B cell (primary cell): ENCODE results near the gene AK1. TPM values are rescaled to one million over a fixed set of nuclear protein-coding genes. Genes with fewer than 3 reads are reported as not detected.

Source experiments
- ATAC-seq: fragments of 200-7000 bp; cut with Tn5 transposase; one replicate; pipeline ENCODE4 v1.10.0; 2021; ENCODE audit warnings: low read depth, mild to moderate bottlenecking, moderate number of reproducible peaks, moderate library complexity
- CTCF ChIA-PET: fragments of 350-600 bp; sonication (Branson Sonifier 250); formaldehyde crosslinking; loops from one replicate; lab custom pipeline; 2021; ENCODE audit warnings: antibody characterized with exemption, inconsistent platforms; lab: Charles Lee
- POLR2A ChIA-PET: fragments of 350-600 bp; sonication (Branson Sonifier 250); formaldehyde crosslinking; loops from one replicate; lab custom pipeline; 2021; ENCODE audit warnings: antibody characterized with exemption; lab: Charles Lee
- DNase-seq: peaks from one replicate; pipeline ENCODE4 v3.0.0; 2013
- H2AFZ ChIP-seq: 2 replicates; pipeline ENCODE4 v1.6.1; 2012; ENCODE audit warnings: mild to moderate bottlenecking, low read depth, low read length; ENCODE audit not compliant: insufficient read depth, poor library complexity, severe bottlenecking
- H3K27ac ChIP-seq, 2 donors: 1 replicate in 1 of 2; 2 replicates in 1 of 2; pipeline ENCODE4 v1.5.1; 2012 to 2013; ENCODE audit warnings: low read length in 2 of 2, mild to moderate bottlenecking in 2 of 2, moderate library complexity in 1 of 2
- H3K27me3 ChIP-seq, 4 experiments: fragments of 200-600 bp in 1 of 4; sonication (generic) in 1 of 4; replicated peaks in 1 of 4; 1 replicate in 2 of 4; 2 replicates in 2 of 4; pipeline versions ENCODE4 v1.6.1 to v1.7.0; 2013 to 2016; ENCODE audit warnings: low read length in 3 of 4, mild to moderate bottlenecking in 2 of 4, mixed read lengths in 1 of 4, moderate library complexity in 1 of 4; ENCODE audit not compliant: insufficient read depth in 4 of 4, control insufficient read depth in 3 of 4; ENCODE audit errors: control extremely low read depth in 1 of 4
- H3K36me3 ChIP-seq, 2 experiments: replicated peaks in 1 of 2; 1 replicate in 1 of 2; 2 replicates in 1 of 2; pipeline versions ENCODE4 v1.6.1 to v1.7.1; 2013; ENCODE audit warnings: low read length in 1 of 2; ENCODE audit not compliant: insufficient read depth in 2 of 2, control insufficient read depth in 1 of 2; ENCODE audit errors: control extremely low read depth in 1 of 2, extremely low read depth in 1 of 2
- H3K4me1 ChIP-seq, 2 donors: fragments of 200-600 bp in 1 of 2; sonication (generic) in 1 of 2; 1 replicate in 1 of 2; 2 replicates in 1 of 2; pipeline versions ENCODE4 v1.5.1 to v1.6.1; 2013 to 2017; ENCODE audit warnings: low read length in 2 of 2; ENCODE audit not compliant: control insufficient read depth in 2 of 2, insufficient read depth in 2 of 2
- H3K4me2 ChIP-seq: replicated peaks from 2 replicates; pipeline ENCODE3; 2012; ENCODE audit warnings: mild to moderate bottlenecking, low read depth, low read length; ENCODE audit not compliant: poor library complexity, severe bottlenecking
- H3K4me3 ChIP-seq, 5 experiments: fragments of 200-600 bp in 1 of 5; sonication (generic) in 1 of 5; 1 replicate in 3 of 5; 2 replicates in 2 of 5; pipeline versions ENCODE4 v1.5.1 to v1.7.0; 2011 to 2016; ENCODE audit warnings: low read length in 4 of 5, mild to moderate bottlenecking in 4 of 5, low read depth in 2 of 5, control low read depth in 1 of 5, moderate library complexity in 1 of 5; ENCODE audit not compliant: insufficient read depth in 1 of 5; ENCODE audit errors: control extremely low read depth in 1 of 5, extremely low read depth in 1 of 5
- H3K79me2 ChIP-seq: fragments of 200-600 bp; sonication (generic); one replicate; pipeline ENCODE4 v1.6.0; 2016; ENCODE audit warnings: low read length; ENCODE audit not compliant: control insufficient read depth, insufficient read depth
- H3K9ac ChIP-seq: fragments of 200-600 bp; sonication (generic); 2 replicates; pipeline ENCODE4 v1.6.1; 2017; ENCODE audit warnings: mild to moderate bottlenecking, low read length, moderate library complexity
- H3K9me3 ChIP-seq, 3 donors: one replicate each; pipeline versions ENCODE4 v1.6.1 to v1.7.1; 2013; ENCODE audit warnings: low read length in 2 of 3; ENCODE audit not compliant: control insufficient read depth in 2 of 3, insufficient read depth in 1 of 3; ENCODE audit errors: control extremely low read depth in 1 of 3
- H4K20me1 ChIP-seq: 2 replicates; pipeline ENCODE4 v1.6.0; 2012; ENCODE audit warnings: mild to moderate bottlenecking, low read length; ENCODE audit not compliant: insufficient read depth, control insufficient read depth, poor library complexity, severe bottlenecking
- H3K27ac Mint-ChIP-seq: one replicate; pipeline ENCODE4 v1.8.0; 2021; ENCODE audit warnings: mixed read lengths
- H3K27me3 Mint-ChIP-seq: one replicate; pipeline ENCODE4 v1.8.0; 2021; ENCODE audit warnings: mixed read lengths
- H3K4me1 Mint-ChIP-seq: one replicate; pipeline ENCODE4 v1.8.0; 2021; ENCODE audit warnings: mixed read lengths
- H3K4me3 Mint-ChIP-seq: one replicate; pipeline ENCODE4 v1.8.0; 2021; ENCODE audit warnings: mixed read lengths
- H3K9me3 Mint-ChIP-seq: one replicate; pipeline ENCODE4 v1.8.0; 2022; ENCODE audit warnings: mixed read lengths; ENCODE audit not compliant: insufficient read depth
- EZH2 ChIP-seq: IDR thresholded peaks from 2 replicates; pipeline ENCODE4 v1.6.1; 2012; ENCODE audit warnings: borderline replicate concordance, low read depth, mild to moderate bottlenecking, moderate library complexity, low read length; ENCODE audit not compliant: insufficient read depth, poor library complexity, severe bottlenecking
- WGBS: methylation state at CpG from one replicate; pipeline ENCODE4 v1.1.5; 2013; ENCODE audit warnings: missing lambda C conversion rate; ENCODE audit not compliant: insufficient coverage; 5-methylcytosine and 5-hydroxymethylcytosine counted together
- intact Hi-C: fragments of 100-400 bp; cut with micrococcal nuclease; formaldehyde crosslinking; loops from one replicate; pipeline ENCODE4 v1.10.0; 2022
- polyA plus RNA-seq: library from polyadenylated mRNA; depleted of rRNA; stranded (reverse); fragments of >200 nt; gene quantifications from 2 replicates; pipeline ENCODE4 v1.2.3, GENCODE V29; 2012
- total RNA-seq, 2 donors: library from RNA; stranded (reverse); fragments of 120-200 nt in 1 of 2; gene quantifications; 1 replicate in 1 of 2; 2 replicates in 1 of 2; pipeline versions ENCODE4 v1.2.3 to v1.2.4, GENCODE V29; 2013 to 2022
- TF ChIP-seq, protein P1 (sequence below): fragments of 200-600 bp; IDR thresholded peaks from one replicate; pipeline ENCODE4 v1.8.0; 2022; ENCODE audit warnings: antibody characterized with exemption, mild to moderate bottlenecking

The AK1 gene
- total and polyA plus RNA-seq, 2 donors (not counting 1 experiment from before 2014, with no cell fraction given), result 28.0 to 31.8 TPM

DNA sequence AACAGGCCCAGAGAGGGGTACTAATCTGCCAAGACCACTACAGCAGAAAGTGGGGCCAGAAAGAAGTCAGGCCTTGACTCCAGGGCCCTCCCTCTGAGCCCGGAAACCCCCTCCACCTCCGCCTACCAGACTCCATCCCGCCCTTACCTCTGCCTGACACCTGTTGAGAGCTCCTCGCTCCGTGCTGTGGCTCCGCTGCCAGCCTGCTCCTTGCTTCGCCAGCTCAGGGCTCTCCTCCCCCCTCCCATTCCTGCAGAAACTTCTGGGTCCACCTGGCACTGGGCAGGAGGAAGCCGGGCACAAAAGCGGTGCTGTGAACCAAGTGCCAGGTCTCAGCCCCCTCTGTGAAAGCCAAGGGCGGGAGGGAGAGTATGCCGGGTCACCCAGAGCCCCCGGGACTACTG lies 28.3 kb upstream of the AK1 start:
- no peaks in the 10 kb centered on the region for H3K9me3 ChIP-seq
- CTCF ChIA-PET, result interaction anchor here (0.8 to 5.8 kb wide), 5 partner anchors 11 to 171 kb away, joined by 3 to 81 read pairs (median 7); partner anchors contain the start of genes ST6GALNAC4 and TOR2A
- intact Hi-C loops, result loop anchor here (1.0 to 2.0 kb wide), 2 partner anchors 12 to 43 kb away; partner anchors contain the start of gene ST6GALNAC4
- H3K27ac Mint-ChIP-seq, result peak overlapping the region; percentile 100
- no peaks in the 10 kb centered on the region for H4K20me1 ChIP-seq
- ATAC-seq, result peak; percentile 24
- peak overlapping the region; percentile 92 for H3K4me3 Mint-ChIP-seq
- peaks cover 0 to 29% of the 10 kb centered on the region in 2 experiments for H3K36me3 ChIP-seq
- H3K9me3 Mint-ChIP-seq, result no peaks in the 10 kb centered on the region
- peaks cover 51 to 79% of the 10 kb centered on the region in 2 donors for H3K4me1 ChIP-seq
- peak overlapping the region; percentile 70 for H3K9ac ChIP-seq
- POLR2A ChIA-PET, result interaction anchor here (0.5 to 12.6 kb wide), 8 partner anchors 9 to 210 kb away, joined by 3 to 228 read pairs (median 4); partner anchors contain the start of gene ST6GALNAC4
- DNase-seq, result peak; percentile 80
- peaks cover 19% of the 10 kb centered on the region for H3K79me2 ChIP-seq
- H3K4me3 ChIP-seq, result peak overlapping the region in 4 of 5 experiments; percentile 27 to 63 (median 33)
- H3K27me3 Mint-ChIP-seq, result no peaks in the 10 kb centered on the region
- no peaks in the 10 kb centered on the region for H3K27me3 ChIP-seq
- H3K27ac ChIP-seq, result peak overlapping the region; percentile 96 to 100
- TF ChIP-seq, protein P1, sequence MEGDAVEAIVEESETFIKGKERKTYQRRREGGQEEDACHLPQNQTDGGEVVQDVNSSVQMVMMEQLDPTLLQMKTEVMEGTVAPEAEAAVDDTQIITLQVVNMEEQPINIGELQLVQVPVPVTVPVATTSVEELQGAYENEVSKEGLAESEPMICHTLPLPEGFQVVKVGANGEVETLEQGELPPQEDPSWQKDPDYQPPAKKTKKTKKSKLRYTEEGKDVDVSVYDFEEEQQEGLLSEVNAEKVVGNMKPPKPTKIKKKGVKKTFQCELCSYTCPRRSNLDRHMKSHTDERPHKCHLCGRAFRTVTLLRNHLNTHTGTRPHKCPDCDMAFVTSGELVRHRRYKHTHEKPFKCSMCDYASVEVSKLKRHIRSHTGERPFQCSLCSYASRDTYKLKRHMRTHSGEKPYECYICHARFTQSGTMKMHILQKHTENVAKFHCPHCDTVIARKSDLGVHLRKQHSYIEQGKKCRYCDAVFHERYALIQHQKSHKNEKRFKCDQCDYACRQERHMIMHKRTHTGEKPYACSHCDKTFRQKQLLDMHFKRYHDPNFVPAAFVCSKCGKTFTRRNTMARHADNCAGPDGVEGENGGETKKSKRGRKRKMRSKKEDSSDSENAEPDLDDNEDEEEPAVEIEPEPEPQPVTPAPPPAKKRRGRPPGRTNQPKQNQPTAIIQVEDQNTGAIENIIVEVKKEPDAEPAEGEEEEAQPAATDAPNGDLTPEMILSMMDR, result no peak
- no peak for TF ChIP-seq EZH2
- H3K4me2 ChIP-seq, result peak overlapping the region; percentile 92
- peaks cover 60% of the 10 kb centered on the region for H3K4me1 Mint-ChIP-seq
- 69% methylated on average over 12 of the region's 12 CpGs for WGBS
- H2AFZ ChIP-seq, result peak overlapping the region; percentile 39
